ENCODE results near the gene HPX. TPM values are rescaled to one million over a fixed set of nuclear protein-coding genes. Genes with fewer than 3 reads are reported as not detected.

Gene HPX
- total RNA-seq, 1 experiment from 2014 or later: 1.2 TPM

DNA sequence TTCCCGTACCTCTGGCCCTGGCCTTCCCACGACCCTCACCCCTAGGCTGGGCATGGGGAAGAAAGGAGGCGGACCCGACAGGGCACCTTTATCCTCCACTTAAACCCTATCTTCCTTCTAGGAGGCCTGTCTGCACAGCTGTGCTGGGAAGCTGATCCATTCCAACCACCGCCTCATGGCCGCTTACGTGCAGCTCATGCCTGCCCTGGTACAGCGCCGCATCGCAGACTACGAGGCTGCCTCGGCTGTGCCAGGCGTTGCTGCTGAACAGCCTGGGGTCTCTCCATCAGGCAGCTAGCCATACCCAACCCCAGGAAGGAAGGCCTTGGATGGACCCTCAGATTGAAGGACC is 41.1 kb upstream of the HPX start:
- Histone ChIP-seq H4K8ac (replicated peaks; ENCODE audit: insufficient read length, low read depth, low read length) (no peak overlapping the region), H3K27me3 (ENCODE audit: insufficient read depth, low read length) (no peaks in the 10 kb centered on the region), H3K56ac (ENCODE audit: insufficient read length, low read depth, low read length) (peak overlapping the region; percentile 60), H2AK5ac (ENCODE audit: insufficient read length, low read length) (peak overlapping the region; percentile 15), H3K4me1 (ENCODE audit: insufficient read depth, low read length) (no peaks in the 10 kb centered on the region; the same call in 1 of the 2 replicates), H4K20me1 (ENCODE audit: control insufficient read depth, insufficient read depth, insufficient read length) (no peaks in the 10 kb centered on the region), H3K4ac (ENCODE audit: low read depth, low read length) (peak overlapping the region; percentile 13; the same call in 1 of the 2 replicates), H2BK120ac (ENCODE audit: low read depth, low read length, poor library complexity, severe bottlenecking) (no peak overlapping the region), H3K23ac (ENCODE audit: insufficient read length, low read depth, low read length) (no peak overlapping the region), H3K4me2 (ENCODE audit: insufficient read depth, insufficient read length, low read length) (peak overlapping the region; percentile 80), H3K79me2 (ENCODE audit: insufficient read depth, low read length) (peaks cover 18% of the 10 kb centered on the region; the same call in 1 of the 2 replicates), H3K79me1 (ENCODE audit: insufficient read depth, low read depth, low read length, poor library complexity, severe bottlenecking) (peaks cover 16% of the 10 kb centered on the region), H3K9ac (ENCODE audit: extremely low read depth, insufficient read length, low read length) (peak overlapping the region; percentile 96), H4K5ac (ENCODE audit: insufficient read length, low read depth, low read length) (peak overlapping the region; percentile 25), H2BK15ac (ENCODE audit: low read depth, low read length) (no peak overlapping the region), H2BK5ac (ENCODE audit: insufficient read length, low read length) (peak overlapping the region; percentile 13), H3T11ph (ENCODE audit: low read length) (no peak overlapping the region), H3K14ac (ENCODE audit: insufficient read depth, low read length) (peak overlapping the region; percentile 50), H2AFZ (ENCODE audit: low read length) (no peak overlapping the region), H3K18ac (ENCODE audit: insufficient read length, low read depth, low read length) (peak overlapping the region; percentile 78), H3K23me2 (ENCODE audit: insufficient read length, low read depth, low read length, poor library complexity, severe bottlenecking) (peaks cover 13% of the 10 kb centered on the region), H2BK12ac (ENCODE audit: insufficient read length, low read depth, low read length) (no peak overlapping the region), H3K27ac (ENCODE audit: insufficient read length, low read depth, low read length) (peak overlapping the region; percentile 29), H3K9me3 (ENCODE audit: control insufficient read depth, low read depth, low read length) (no peaks in the 10 kb centered on the region), H4K91ac (ENCODE audit: insufficient read length, low read depth, low read length) (peak overlapping the region; percentile 23), H2BK20ac (ENCODE audit: low read depth, low read length, poor library complexity, severe bottlenecking) (no peak overlapping the region)
- DNase-seq: no peak
- no CpG with 5 or more reads among the region's 13 CpGs for WGBS (ENCODE audit: extremely low coverage, insufficient read length, low lambda C conversion rate)
- TF ChIP-seq, protein P1, sequence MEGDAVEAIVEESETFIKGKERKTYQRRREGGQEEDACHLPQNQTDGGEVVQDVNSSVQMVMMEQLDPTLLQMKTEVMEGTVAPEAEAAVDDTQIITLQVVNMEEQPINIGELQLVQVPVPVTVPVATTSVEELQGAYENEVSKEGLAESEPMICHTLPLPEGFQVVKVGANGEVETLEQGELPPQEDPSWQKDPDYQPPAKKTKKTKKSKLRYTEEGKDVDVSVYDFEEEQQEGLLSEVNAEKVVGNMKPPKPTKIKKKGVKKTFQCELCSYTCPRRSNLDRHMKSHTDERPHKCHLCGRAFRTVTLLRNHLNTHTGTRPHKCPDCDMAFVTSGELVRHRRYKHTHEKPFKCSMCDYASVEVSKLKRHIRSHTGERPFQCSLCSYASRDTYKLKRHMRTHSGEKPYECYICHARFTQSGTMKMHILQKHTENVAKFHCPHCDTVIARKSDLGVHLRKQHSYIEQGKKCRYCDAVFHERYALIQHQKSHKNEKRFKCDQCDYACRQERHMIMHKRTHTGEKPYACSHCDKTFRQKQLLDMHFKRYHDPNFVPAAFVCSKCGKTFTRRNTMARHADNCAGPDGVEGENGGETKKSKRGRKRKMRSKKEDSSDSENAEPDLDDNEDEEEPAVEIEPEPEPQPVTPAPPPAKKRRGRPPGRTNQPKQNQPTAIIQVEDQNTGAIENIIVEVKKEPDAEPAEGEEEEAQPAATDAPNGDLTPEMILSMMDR (conservative IDR thresholded peaks at IDR 0.05): no peak
- Mint-ChIP-seq H3K27me3 (ENCODE audit: low read depth) (no peaks in the 10 kb centered on the region; the same call in 1 of the 2 replicates), H3K27ac (peak overlapping the region; percentile 96 to 100 (median 98); a peak in 6 of 7 replicates), H3K36me3 (ENCODE audit: insufficient read depth in 1 of 3, low read depth in 3 of 3) (peaks cover 41 to 50% (median 46%) of the 10 kb centered on the region in 3 experiments), H3K4me1 (peaks cover 11 to 13% of the 10 kb centered on the region in 2 experiments), H3K9me3 (no peaks in the 10 kb centered on the region), H3K4me3 (peak overlapping the region; percentile 98 to 99)
